Adrenal gland (tissue), 5 donors: Measurements from ENCODE around the gene HES3.

Experiments
- POLR2A ChIP-seq, 2 donors: fragments of 450-650 bp; IDR thresholded peaks; one replicate each; pipeline ENCODE4 v1.6.1; 2017; ENCODE audit warnings: antibody characterized with exemption in 2 of 2, mild to moderate bottlenecking in 2 of 2, moderate library complexity in 1 of 2
- TF ChIP-seq, protein P1 (sequence below), 6 experiments: fragments of 450-650 bp in 4 of 6; fragments of 200-600 bp in 2 of 6; sonication (generic) in 1 of 6; IDR thresholded peaks; 1 replicate in 5 of 6; 2 replicates in 1 of 6; pipeline versions ENCODE4 v1.5.1 to v1.8.0; 2016 to 2021; ENCODE audit warnings: antibody characterized with exemption in 6 of 6, mild to moderate bottlenecking in 2 of 6, moderate library complexity in 1 of 6
- donor health status: DM: no; HTN: no; CAD: no.

DNA sequence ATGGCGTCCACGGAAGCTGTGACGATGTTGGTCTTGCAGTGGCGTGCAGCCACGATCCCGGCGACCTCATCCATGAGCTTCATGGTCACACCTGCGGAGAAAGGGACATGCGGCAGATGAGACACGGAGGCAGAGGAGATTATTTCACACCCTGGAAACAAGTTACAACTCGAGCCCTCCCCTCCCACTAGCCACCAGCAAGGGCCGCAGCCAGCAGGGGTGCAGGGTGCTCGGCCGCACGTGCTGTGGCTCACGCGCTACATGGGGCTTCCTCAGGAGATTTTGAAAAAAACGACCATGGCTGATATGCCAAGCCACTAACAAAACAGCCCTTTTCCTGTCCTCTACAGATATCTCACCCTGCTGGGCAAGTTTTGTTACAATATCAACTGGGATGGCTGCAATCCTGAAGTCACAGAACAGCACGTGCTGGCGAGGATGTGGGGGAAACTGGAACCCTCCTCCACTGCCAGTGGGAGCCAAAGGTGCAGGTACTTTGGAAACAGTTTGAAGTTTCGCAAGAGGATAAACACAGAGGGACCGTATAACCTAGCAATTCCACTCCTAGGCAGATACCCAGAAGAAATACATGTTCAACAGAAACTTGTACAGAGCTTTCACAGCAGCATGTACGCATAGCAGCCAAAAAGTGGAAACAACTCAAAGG lies 51.0 kb downstream of the HES3 start:
- TF ChIP-seq, protein P1, sequence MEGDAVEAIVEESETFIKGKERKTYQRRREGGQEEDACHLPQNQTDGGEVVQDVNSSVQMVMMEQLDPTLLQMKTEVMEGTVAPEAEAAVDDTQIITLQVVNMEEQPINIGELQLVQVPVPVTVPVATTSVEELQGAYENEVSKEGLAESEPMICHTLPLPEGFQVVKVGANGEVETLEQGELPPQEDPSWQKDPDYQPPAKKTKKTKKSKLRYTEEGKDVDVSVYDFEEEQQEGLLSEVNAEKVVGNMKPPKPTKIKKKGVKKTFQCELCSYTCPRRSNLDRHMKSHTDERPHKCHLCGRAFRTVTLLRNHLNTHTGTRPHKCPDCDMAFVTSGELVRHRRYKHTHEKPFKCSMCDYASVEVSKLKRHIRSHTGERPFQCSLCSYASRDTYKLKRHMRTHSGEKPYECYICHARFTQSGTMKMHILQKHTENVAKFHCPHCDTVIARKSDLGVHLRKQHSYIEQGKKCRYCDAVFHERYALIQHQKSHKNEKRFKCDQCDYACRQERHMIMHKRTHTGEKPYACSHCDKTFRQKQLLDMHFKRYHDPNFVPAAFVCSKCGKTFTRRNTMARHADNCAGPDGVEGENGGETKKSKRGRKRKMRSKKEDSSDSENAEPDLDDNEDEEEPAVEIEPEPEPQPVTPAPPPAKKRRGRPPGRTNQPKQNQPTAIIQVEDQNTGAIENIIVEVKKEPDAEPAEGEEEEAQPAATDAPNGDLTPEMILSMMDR (IDR thresholded peaks at IDR 0.05) = no peak
- no peak for TF ChIP-seq POLR2A (IDR thresholded peaks at IDR 0.05)
